Measurements from ENCODE around the gene TUBB. TPM values are rescaled to one million over a fixed set of nuclear protein-coding genes. Genes with fewer than 3 reads are reported as not detected.
"Not testable (repeated sequence)": the region's sequence is repeated elsewhere in the genome, so short reads cannot be mapped to it uniquely, and the experiment has no call there.

TUBB gene
- total and polyA plus RNA-seq, 2 of the 8 experiments (the other 6 are each of a cell fraction or from before 2014, with no cell fraction given) = 1,880 to 3,022 TPM

- H3K4ac ChIP-seq (replicated peaks; ENCODE audit: insufficient read length, low read depth, low read length); H3K9ac ChIP-seq (replicated peaks in 1 of 4; ENCODE audit: extremely low read depth in 1 of 4, low read depth in 3 of 4, low read length in 3 of 4); H3K79me1 ChIP-seq (ENCODE audit: low read depth, low read length); H3K4me3 ChIP-seq (ENCODE audit: extremely low read depth in 1 of 4, insufficient read depth in 2 of 4, low read depth in 3 of 4, low read length in 4 of 4); H3K18ac ChIP-seq (ENCODE audit: extremely low read depth, low read length); H4K5ac ChIP-seq (ENCODE audit: insufficient read length, low read depth, low read length); H2AFZ ChIP-seq (ENCODE audit: low read length); H2BK120ac ChIP-seq (replicated peaks; ENCODE audit: low read depth, low read length); H2BK20ac ChIP-seq (ENCODE audit: low read length); H3K9me3 ChIP-seq (ENCODE audit: insufficient read depth in 2 of 2, low read depth in 1 of 2, low read length in 1 of 2); H3K4me2 ChIP-seq (ENCODE audit: insufficient read depth in 1 of 2, low read depth in 2 of 2, low read length in 2 of 2); H3K56ac ChIP-seq (replicated peaks; ENCODE audit: insufficient read length, low read depth, low read length); H3K4me1 ChIP-seq (replicated peaks in 1 of 4; ENCODE audit: control insufficient read depth in 3 of 4, insufficient read depth in 4 of 4, low read length in 3 of 4); H3K27me3 ChIP-seq (replicated peaks in 1 of 4; ENCODE audit: control insufficient read depth in 3 of 4, extremely low read depth in 1 of 4, insufficient read depth in 3 of 4, low read length in 3 of 4); H2BK5ac ChIP-seq (ENCODE audit: low read depth, low read length); H3K23ac ChIP-seq (ENCODE audit: insufficient read length); DNase-seq (ENCODE audit: low read depth in 1 of 2, low spot score in 2 of 2); H3K14ac ChIP-seq (ENCODE audit: insufficient read length); H4K8ac ChIP-seq (ENCODE audit: extremely low read depth, insufficient read depth, low read length); H3K27ac ChIP-seq (ENCODE audit: low read depth, low read length); H2AK5ac ChIP-seq (ENCODE audit: low read depth, low read length); H2BK15ac ChIP-seq (ENCODE audit: low read length); H2BK12ac ChIP-seq (ENCODE audit: low read depth, low read length); FAIRE-seq; H4K91ac ChIP-seq (replicated peaks; ENCODE audit: insufficient read length, low read length); H3K23me2 ChIP-seq (ENCODE audit: low read depth, low read length): not testable (repeated sequence)
- Histone ChIP-seq H3K36me3 (ENCODE audit: control insufficient read depth in 2 of 4, insufficient read depth in 4 of 4, low read length in 3 of 4) (peaks cover 21 to 48% (median 33%) of the 10 kb centered on the region in 4 experiments), H4K20me1 (replicated peaks in 1 of 2; ENCODE audit: control insufficient read depth in 1 of 2, insufficient read depth in 2 of 2, low read length in 2 of 2) (peaks cover 8 to 22% of the 10 kb centered on the region in 2 experiments), H3K79me2 (ENCODE audit: control insufficient read depth in 1 of 2, insufficient read depth in 2 of 2, low read length in 2 of 2) (peaks cover 6 to 37% of the 10 kb centered on the region in 2 experiments)
- 0 out of 2 replicates have a peak, but pooled peaks have one; percentile 29 for TF ChIP-seq SP1 (IDR thresholded peaks at IDR 0.05; ENCODE audit: low read depth, low read length)
- peak in 1 of 2 experiments; percentile 11; a peak in 1 of 3 replicates for TF ChIP-seq POLR2A (IDR thresholded peaks at IDR 0.05; ENCODE audit: control extremely low read depth in 1 of 2, low read depth in 2 of 2, low read length in 2 of 2)
- TF ChIP-seq POLR2AphosphoS5 (IDR thresholded peaks at IDR 0.05; ENCODE audit: low read depth, low read length) = 0 out of 2 replicates have a peak, but pooled peaks have one; percentile 0
- ChIA-PET CTCF (ENCODE audit: partially characterized antibody) (interaction anchor here (0.6 to 8.2 kb wide), 12 partner anchors 8 to 223 kb away, joined by 3 to 61 read pairs (median 6); partner anchors contain the start of gene DHX16), POLR2A (ENCODE audit: partially characterized antibody) (interaction anchor here (1.1 to 35.9 kb wide), 11 partner anchors 12 to 159 kb away, joined by 3 to 732 read pairs (median 9); partner anchors contain the start of genes DHX16, FLOT1, IER3 and MRPS18B)
- 90% methylated on average over 26 of the region's 29 CpGs; no CpG with 5 or more reads in 1 of the 2 experiments for WGBS, 2 experiments (ENCODE audit: extremely low coverage in 1 of 2, insufficient coverage in 1 of 2, insufficient read length in 1 of 2, insufficient replicate concordance in 2 of 2, low coverage in 1 of 2, low lambda C conversion rate in 2 of 2, missing lambda C conversion rate in 1 of 2)
Observed at GRCh38 chr6:30723843-30724741, 3.9 kb downstream of the TUBB start.
